H9 (cell line): ENCODE results near the gene FRMD1. TPM values are rescaled to one million over a fixed set of nuclear protein-coding genes. Genes with fewer than 3 reads are reported as not detected.

Source experiments
- DNase-seq: peaks from one replicate; pipeline ENCODE4 v3.0.0-alpha.2; 2017
- H2AFZ ChIP-seq: one replicate; pipeline ENCODE4 v1.6.1; 2013; ENCODE audit warnings: mild to moderate bottlenecking, low read length, control low read depth, moderate library complexity
- H2AK5ac ChIP-seq: 2 replicates; pipeline ENCODE4 v1.6.1; 2013; ENCODE audit warnings: low read length, control low read depth, mixed read lengths; ENCODE audit not compliant: insufficient read length
- H2BK120ac ChIP-seq: one replicate; pipeline ENCODE4 v1.6.1; 2013; ENCODE audit warnings: low read depth, mild to moderate bottlenecking, low read length, control low read depth, inconsistent platforms; ENCODE audit not compliant: poor library complexity, severe bottlenecking
- H2BK12ac ChIP-seq: 2 replicates; pipeline ENCODE4 v1.6.1; 2013; ENCODE audit warnings: low read length, control low read depth, mixed read lengths, low read depth; ENCODE audit not compliant: insufficient read length
- H2BK15ac ChIP-seq: 2 replicates; pipeline ENCODE4 v1.6.1; 2013; ENCODE audit warnings: low read depth, low read length, control low read depth
- H2BK20ac ChIP-seq: one replicate; pipeline ENCODE4 v1.6.1; 2013; ENCODE audit warnings: low read depth, mild to moderate bottlenecking, low read length, control low read depth, inconsistent platforms; ENCODE audit not compliant: poor library complexity, severe bottlenecking
- H2BK5ac ChIP-seq: 2 replicates; pipeline ENCODE4 v1.6.1; 2013; ENCODE audit warnings: low read length, control low read depth, mixed read lengths; ENCODE audit not compliant: insufficient read length
- H3K14ac ChIP-seq: 2 replicates; pipeline ENCODE4 v1.6.1; 2013; ENCODE audit warnings: low read length, control low read depth; ENCODE audit not compliant: insufficient read depth
- H3K18ac ChIP-seq: 2 replicates; pipeline ENCODE4 v1.6.1; 2013; ENCODE audit warnings: low read depth, mild to moderate bottlenecking, mixed read lengths, low read length, control low read depth; ENCODE audit not compliant: insufficient read length
- H3K23ac ChIP-seq: 2 replicates; pipeline ENCODE4 v1.6.1; 2013; ENCODE audit warnings: low read length, control low read depth, mixed read lengths, low read depth; ENCODE audit not compliant: insufficient read length
- H3K23me2 ChIP-seq: 2 replicates; pipeline ENCODE4 v1.6.1; 2013; ENCODE audit warnings: low read depth, mild to moderate bottlenecking, mixed read lengths, low read length, control low read depth; ENCODE audit not compliant: insufficient read length, poor library complexity, severe bottlenecking
- H3K27ac ChIP-seq: 2 replicates; pipeline ENCODE4 v1.5.1; 2013; ENCODE audit warnings: low read length, control low read depth, mixed read lengths, low read depth; ENCODE audit not compliant: insufficient read length
- H3K27me3 ChIP-seq: 2 replicates; pipeline ENCODE4 v1.6.1; 2013; ENCODE audit warnings: low read length, control low read depth, inconsistent platforms; ENCODE audit not compliant: insufficient read depth
- H3K4ac ChIP-seq: 2 replicates; pipeline ENCODE4 v1.6.1; 2013; ENCODE audit warnings: low read depth, mild to moderate bottlenecking, control low read depth, inconsistent platforms, low read length, moderate library complexity
- H3K4me1 ChIP-seq: 2 replicates; pipeline ENCODE4 v1.6.1; 2013; ENCODE audit warnings: low read length, control low read depth, inconsistent platforms; ENCODE audit not compliant: insufficient read depth
- H3K4me2 ChIP-seq: 2 replicates; pipeline ENCODE4 v1.6.1; 2013; ENCODE audit warnings: low read length, control low read depth, mixed read lengths; ENCODE audit not compliant: insufficient read length, insufficient read depth
- H3K56ac ChIP-seq: 2 replicates; pipeline ENCODE4 v1.6.1; 2013; ENCODE audit warnings: low read depth, mild to moderate bottlenecking, mixed read lengths, low read length, control low read depth; ENCODE audit not compliant: insufficient read length
- H3K79me1 ChIP-seq: 2 replicates; pipeline ENCODE4 v1.6.1; 2013; ENCODE audit warnings: low read depth, mild to moderate bottlenecking, moderate library complexity, low read length, control low read depth, inconsistent platforms; ENCODE audit not compliant: insufficient read depth, poor library complexity, severe bottlenecking
- H3K79me2 ChIP-seq: 2 replicates; pipeline ENCODE4 v1.6.1; 2013; ENCODE audit warnings: low read length, control low read depth, inconsistent platforms; ENCODE audit not compliant: insufficient read depth
- H3K9ac ChIP-seq: 2 replicates; pipeline ENCODE4 v1.6.1; 2013; ENCODE audit warnings: low read length, control low read depth, mixed read lengths; ENCODE audit not compliant: insufficient read length; ENCODE audit errors: extremely low read depth
- H3K9me3 ChIP-seq: one replicate; pipeline ENCODE4 v1.6.1; 2013; ENCODE audit warnings: low read depth, low read length, inconsistent platforms; ENCODE audit not compliant: control insufficient read depth
- H3T11ph ChIP-seq: one replicate; pipeline ENCODE4 v1.6.1; 2013; ENCODE audit warnings: mild to moderate bottlenecking, low read length, control low read depth, inconsistent platforms
- H4K20me1 ChIP-seq: one replicate; pipeline ENCODE4 v1.6.1; 2013; ENCODE audit not compliant: control insufficient read depth, insufficient read length, insufficient read depth
- H4K5ac ChIP-seq: 2 replicates; pipeline ENCODE4 v1.6.1; 2013; ENCODE audit warnings: low read depth, mild to moderate bottlenecking, mixed read lengths, low read length, control low read depth; ENCODE audit not compliant: insufficient read length
- H4K8ac ChIP-seq: replicated peaks from 2 replicates; pipeline ENCODE4 v1.6.1; 2013; ENCODE audit warnings: low read length, control low read depth, mixed read lengths, low read depth; ENCODE audit not compliant: insufficient read length
- H4K91ac ChIP-seq: 2 replicates; pipeline ENCODE4 v1.6.1; 2013; ENCODE audit warnings: low read depth, mild to moderate bottlenecking, moderate library complexity, mixed read lengths, low read length, control low read depth; ENCODE audit not compliant: insufficient read length
- H3K27ac Mint-ChIP-seq, 3 experiments: 2 replicates in 2 of 3; 3 replicates in 1 of 3; pipeline ENCODE4 v1.8.0; 2020 to 2021; ENCODE audit warnings: mixed read lengths in 3 of 3, mild to moderate bottlenecking in 1 of 3, moderate library complexity in 1 of 3
- H3K27me3 Mint-ChIP-seq: 2 replicates; pipeline ENCODE4 v1.8.0; 2021; ENCODE audit warnings: low read depth, mild to moderate bottlenecking, moderate library complexity, mixed read lengths
- H3K36me3 Mint-ChIP-seq, 3 experiments: 2 replicates in 2 of 3; 3 replicates in 1 of 3; pipeline ENCODE4 v1.8.0; 2020 to 2021; ENCODE audit warnings: low read depth in 3 of 3, mixed read lengths in 3 of 3; ENCODE audit not compliant: insufficient read depth in 1 of 3
- H3K4me1 Mint-ChIP-seq, 2 experiments: 2 replicates each; pipeline ENCODE4 v1.8.0; 2020; ENCODE audit warnings: mixed read lengths in 2 of 2
- H3K4me3 Mint-ChIP-seq, 2 experiments: 2 replicates in 1 of 2; 3 replicates in 1 of 2; pipeline ENCODE4 v1.8.0; 2020 to 2021; ENCODE audit warnings: mild to moderate bottlenecking in 2 of 2, mixed read lengths in 2 of 2, moderate library complexity in 1 of 2
- H3K9me3 Mint-ChIP-seq, 2 experiments: 2 replicates in 1 of 2; 3 replicates in 1 of 2; pipeline ENCODE4 v1.8.0; 2020; ENCODE audit warnings: mild to moderate bottlenecking in 2 of 2, mixed read lengths in 2 of 2, moderate library complexity in 1 of 2
- CTCF ChIP-seq: fragments of 200-600 bp; sonication (generic); conservative IDR thresholded peaks from 3 replicates; pipeline ENCODE4 v1.8.0; 2021; ENCODE audit warnings: antibody characterized with exemption, mild to moderate bottlenecking
- WGBS: extraction: QIAGEN DNeasy Blood & Tissue Kit; methylation state at CpG from one replicate; pipeline ENCODE4 v1.1.7; 2013; ENCODE audit warnings: missing lambda C conversion rate, low lambda C conversion rate, mixed read lengths; ENCODE audit not compliant: insufficient read length; ENCODE audit errors: extremely low coverage; 5-methylcytosine and 5-hydroxymethylcytosine counted together
- total RNA-seq: library from RNA; stranded (reverse); gene quantifications from 2 replicates; pipeline ENCODE4 v1.2.1, GENCODE V29; 2021

The FRMD1 gene
- total RNA-seq, 1 experiment from 2014 or later: not detected

- Histone ChIP-seq H3K9me3 (no peaks in the 10 kb centered on the region), H3K56ac (no peak overlapping the region), H4K8ac (no peak overlapping the region), H3K27me3 (no peaks in the 10 kb centered on the region), H3K4ac (no peak overlapping the region), H2BK12ac (no peak overlapping the region), H2BK120ac (no peak overlapping the region), H3K79me1 (no peaks in the 10 kb centered on the region), H3K4me1 (peaks cover 3% of the 10 kb centered on the region; the same call in 1 of the 2 replicates), H2BK20ac (no peak overlapping the region), H4K20me1 (no peaks in the 10 kb centered on the region), H3T11ph (no peak overlapping the region), H3K18ac (no peak overlapping the region), H4K91ac (no peak overlapping the region), H3K14ac (no peak overlapping the region), H2AK5ac (no peak overlapping the region), H2BK15ac (no peak overlapping the region), H3K27ac (no peak overlapping the region), H3K23me2 (no peaks in the 10 kb centered on the region), H2BK5ac (no peak overlapping the region), H3K79me2 (no peaks in the 10 kb centered on the region), H3K4me2 (no peak overlapping the region), H4K5ac (no peak overlapping the region), H3K23ac (no peak overlapping the region), H3K9ac (no peak overlapping the region), H2AFZ (no peak overlapping the region)
- Mint-ChIP-seq H3K4me1 (peaks cover 24 to 26% of the 10 kb centered on the region in 2 experiments), H3K36me3 (peaks cover 0 to 4% (median 3%) of the 10 kb centered on the region in 3 experiments; a peak in 2 of 7 replicates), H3K4me3 (no peak overlapping the region), H3K27ac (no peak overlapping the region), H3K27me3 (peaks cover 32% of the 10 kb centered on the region), H3K9me3 (peaks cover 3% of the 10 kb centered on the region in 2 experiments; a peak in 4 of 5 replicates)
- no peak for DNase-seq
- WGBS: no CpG with 5 or more reads among the region's 10 CpGs
- no peak for TF ChIP-seq CTCF
Measured at GRCh38 chr6:168127384-168127868, 48.4 kb upstream of the FRMD1 start.
